GM12892 (cell line): ENCODE data around the gene KMT2A.

ENCODE experiments used
- POLR2A ChIP-seq: IDR thresholded peaks from 2 replicates; pipeline ENCODE4 v1.6.1; 2011; ENCODE audit warnings: low read depth, low read length, control low read depth
- POLR2AphosphoS5 ChIP-seq: IDR thresholded peaks from 2 replicates; pipeline ENCODE4 v1.6.1; 2011; ENCODE audit warnings: low read depth, low read length, control low read depth

DNA sequence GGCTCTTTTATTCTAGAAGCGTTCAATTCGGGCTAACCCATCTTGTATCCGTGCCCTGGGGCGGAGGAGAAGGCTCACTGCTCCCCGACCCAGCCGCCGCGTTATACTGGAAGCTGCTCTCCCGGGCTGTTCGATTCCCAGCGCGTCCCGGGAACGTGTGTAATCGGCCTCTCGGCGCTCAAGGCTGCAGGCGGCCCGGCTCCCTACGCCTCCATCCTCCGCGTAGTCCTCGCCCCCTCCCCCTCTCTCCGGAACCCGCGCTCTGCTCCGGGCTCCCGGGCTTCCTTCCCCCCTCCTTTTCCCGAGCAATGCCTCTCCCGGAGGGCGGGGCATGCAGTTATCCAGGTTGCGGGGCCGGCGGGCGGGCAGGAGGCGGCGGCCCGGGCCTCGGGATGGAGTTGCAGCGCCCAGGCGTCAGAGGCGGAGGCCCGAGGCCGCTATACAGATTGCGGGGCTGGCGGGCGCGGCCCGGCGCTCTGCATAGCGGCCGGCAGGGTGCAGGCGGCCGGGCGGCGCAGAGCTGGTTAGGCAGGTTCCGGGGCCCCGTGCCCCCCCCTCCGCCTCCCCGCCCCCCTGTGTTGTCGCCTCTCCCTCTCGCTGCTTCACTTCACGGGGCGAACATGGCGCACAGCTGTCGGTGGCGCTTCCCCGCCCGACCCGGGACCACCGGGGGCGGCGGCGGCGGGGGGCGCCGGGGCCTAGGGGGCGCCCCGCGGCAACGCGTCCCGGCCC, at the start of gene KMT2A:
- peak; percentile 2; the same call in 1 of the 2 replicates for TF ChIP-seq POLR2AphosphoS5
- TF ChIP-seq POLR2A, result no peak; the same call in 1 of the 2 replicates
